Astrocyte of the spinal cord (primary cell): ENCODE data around the gene DYSF.

Experiments
- DNase-seq: peaks from one replicate; pipeline ENCODE4 v3.0.0; 2011; ENCODE audit warnings: low read depth, low spot score
- H3K4me3 ChIP-seq: 2 replicates; pipeline ENCODE4 v1.5.1; 2011; ENCODE audit warnings: low read depth, mild to moderate bottlenecking, low read length, moderate library complexity
- CTCF ChIP-seq: IDR thresholded peaks from 2 replicates; pipeline ENCODE4 v1.5.1; 2012; ENCODE audit warnings: low read depth, mild to moderate bottlenecking, low read length, inconsistent platforms
- in situ Hi-C: cut with HindIII; loops from 2 replicates; pipeline ENCODE4 v1.10.0; 2017; ENCODE audit warnings: low sequenced_read_pairs

DYSF gene

DNA sequence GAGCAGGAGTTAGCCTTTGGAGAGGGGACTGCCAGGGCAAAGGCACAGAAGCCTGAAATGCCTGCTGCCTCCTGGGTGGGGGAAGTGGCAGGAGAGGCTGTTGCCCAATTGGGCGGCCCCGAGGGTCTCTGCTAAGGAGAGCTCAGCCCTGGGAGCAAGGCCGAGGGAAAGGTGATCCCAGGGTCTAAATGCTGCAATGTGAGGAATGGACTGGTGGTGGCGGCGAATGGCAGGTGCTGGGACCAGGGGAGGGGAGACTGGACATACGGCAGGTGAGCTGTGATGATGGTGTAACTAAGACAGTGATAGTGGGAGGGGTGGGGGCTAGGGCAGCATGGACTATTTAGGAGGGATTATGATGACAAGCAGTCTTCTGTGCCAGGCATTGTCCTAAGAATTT, 104.0 kb downstream of the DYSF start:
- TF ChIP-seq CTCF: no peak
- no peak overlapping the region for H3K4me3 ChIP-seq
- no peak for DNase-seq
- in situ Hi-C loops: no loop called here

DNA sequence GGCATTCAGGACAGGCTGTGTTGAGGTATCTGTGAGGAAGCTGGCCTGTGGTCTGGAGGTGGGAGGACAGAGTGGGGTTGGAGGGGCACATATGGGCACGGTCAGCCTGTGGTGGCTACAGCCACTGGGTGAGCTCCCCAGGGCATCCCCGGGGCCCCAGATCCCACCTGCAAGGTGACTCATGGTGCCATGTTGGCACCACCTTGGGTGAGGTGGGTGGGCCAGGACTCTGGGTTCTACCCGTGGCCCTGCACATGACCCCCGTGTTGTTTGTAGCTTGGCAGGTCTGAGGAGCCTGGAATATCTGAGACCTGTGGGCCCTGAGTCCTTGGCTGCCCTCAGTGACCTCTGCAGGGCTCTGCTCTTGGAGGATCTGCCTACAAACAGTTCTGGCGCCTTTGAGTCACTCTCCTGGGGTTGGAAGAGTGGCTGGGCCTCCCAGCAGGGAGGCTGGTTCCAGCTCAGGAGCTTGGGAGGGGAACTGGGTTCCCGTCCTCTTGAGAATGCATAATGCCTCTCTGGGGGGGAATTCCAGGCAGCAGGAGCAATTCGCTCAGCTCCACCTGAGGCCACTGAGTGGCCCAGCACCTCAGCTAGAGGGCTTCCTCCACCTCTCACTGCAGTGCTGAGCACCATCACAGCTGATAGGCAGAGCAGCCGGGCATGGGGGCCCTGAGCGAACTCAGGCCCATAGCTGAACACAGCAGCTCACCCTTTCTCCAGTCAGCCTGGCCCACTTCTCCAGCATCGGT, 105.1 kb downstream of the DYSF start:
- no peak overlapping the region for H3K4me3 ChIP-seq
- TF ChIP-seq CTCF: no peak
- in situ Hi-C loops: no loop called here
- peak; percentile 12 for DNase-seq

DNA sequence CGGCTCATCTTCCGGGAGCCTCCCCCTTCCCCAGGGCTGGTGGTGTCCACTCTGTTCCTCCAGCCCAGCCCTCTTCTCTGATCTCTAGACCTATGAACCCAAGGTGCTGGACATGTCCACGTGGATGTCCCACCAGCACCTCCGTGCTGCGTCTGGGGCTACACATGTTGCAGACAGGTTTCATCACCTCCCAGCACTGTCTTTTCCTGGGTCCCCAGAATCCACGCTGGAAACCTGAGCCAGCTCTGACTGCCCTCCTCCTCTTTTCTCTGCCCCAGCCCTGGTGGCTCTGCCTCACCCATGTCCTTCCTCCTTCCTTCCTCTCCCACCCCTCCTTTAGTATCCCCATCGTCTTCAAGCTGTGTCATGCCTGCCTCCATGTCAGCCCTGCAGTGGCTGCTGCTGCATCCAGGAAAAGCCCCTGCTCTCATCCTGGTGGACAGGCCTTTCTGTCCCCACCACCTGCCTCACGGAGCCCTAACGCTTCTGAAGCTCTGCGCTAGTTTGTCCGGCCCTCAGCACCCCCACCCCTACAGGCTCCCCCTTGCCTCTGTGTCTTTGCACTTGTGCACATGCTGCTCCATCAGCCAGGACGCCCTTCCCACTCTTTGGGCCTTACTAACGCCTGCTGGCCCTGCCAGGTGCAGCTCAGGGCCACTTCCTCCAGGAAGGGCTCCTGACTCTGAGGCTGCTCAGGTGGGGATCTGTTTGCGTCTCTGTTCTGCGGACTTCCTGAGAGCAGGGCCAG, 105.9 kb downstream of the DYSF start:
- no peak overlapping the region for H3K4me3 ChIP-seq
- TF ChIP-seq CTCF: no peak
- in situ Hi-C loops: no loop called here
- DNase-seq: no peak

- in situ Hi-C loops: no loop called here
- TF ChIP-seq CTCF: no peak
- no peak overlapping the region for H3K4me3 ChIP-seq
- no peak for DNase-seq
Measured at GRCh38 chr2:71559828-71560637, 106.7 kb downstream of the DYSF start.

DNA sequence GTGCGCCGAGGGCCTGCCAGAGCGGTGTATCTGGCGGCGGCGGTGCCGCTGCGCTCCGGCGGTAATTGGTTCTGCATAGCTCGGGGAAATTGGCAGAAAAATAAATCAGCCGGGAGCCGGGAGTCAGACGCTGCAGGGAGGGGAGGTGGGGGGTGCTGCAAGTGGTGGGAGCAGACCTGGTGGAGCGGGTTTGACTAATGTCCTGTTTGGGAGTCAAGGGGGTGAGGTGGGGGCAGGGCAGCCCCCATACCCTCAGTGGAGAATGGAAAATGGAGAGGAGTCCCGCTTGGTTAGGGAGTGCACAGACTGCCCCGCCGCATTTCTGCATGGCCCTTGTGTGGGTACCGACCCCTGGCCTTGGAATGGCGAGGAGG, 107.3 kb downstream of the DYSF start:
- H3K4me3 ChIP-seq: no peak overlapping the region
- in situ Hi-C loops: no loop called here
- no peak for DNase-seq
- no peak for TF ChIP-seq CTCF

- no peak for TF ChIP-seq CTCF
- no peak overlapping the region for H3K4me3 ChIP-seq
- DNase-seq: no peak
- in situ Hi-C loops: no loop called here
Measured at GRCh38 chr2:71561441-71562267, 108.3 kb downstream of the DYSF start.
